IMR-90 (cell line): ENCODE data around the gene DUXB. TPM values are rescaled to one million over a fixed set of nuclear protein-coding genes. Genes with fewer than 3 reads are reported as not detected.

Experiments used
- ATAC-seq: fragments of 200-7000 bp; cut with Tn5 transposase; 2 replicates; pipeline ENCODE4 v1.9.1; 2020; ENCODE audit warnings: low read depth, mild to moderate bottlenecking, moderate library complexity
- BruUV-seq: library from RNA; stranded (reverse); fragments of 400-500 nt; replicated peaks from 2 replicates; lab custom pipeline; 2021; lab: Mats Ljungman, UMichigan
- CTCF ChIA-PET: fragments of 300-600 bp; formaldehyde crosslinking; extraction: SDS; loops from one replicate; lab custom pipeline; 2021; ENCODE audit warnings: antibody characterized with exemption; lab: Yijun Ruan, JAX
- POLR2A ChIA-PET: fragments of 300-600 bp; sonication (Branson Sonifier 250); formaldehyde crosslinking; loops from one replicate; lab custom pipeline; 2022; ENCODE audit warnings: antibody characterized with exemption; ENCODE audit not compliant: unreplicated experiment; lab: Charles Lee
- DNase-seq: peaks from one replicate; pipeline ENCODE4 v3.0.0; 2013
- H2AFZ ChIP-seq: replicated peaks from 2 replicates; pipeline ENCODE3; 2013; ENCODE audit warnings: low read length, mild to moderate bottlenecking; ENCODE audit not compliant: poor library complexity
- H2AK5ac ChIP-seq: 2 replicates; pipeline ENCODE4 v1.6.1; 2013; ENCODE audit warnings: low read depth, low read length, inconsistent platforms
- H2AK9ac ChIP-seq: replicated peaks from 2 replicates; pipeline ENCODE3; 2013; ENCODE audit warnings: mild to moderate bottlenecking, low read depth, low read length, moderate library complexity; ENCODE audit not compliant: poor library complexity
- H2BK120ac ChIP-seq: 2 replicates; pipeline ENCODE4 v1.6.1; 2013; ENCODE audit warnings: low read depth, low read length, inconsistent platforms
- H2BK15ac ChIP-seq: 3 replicates; pipeline ENCODE4 v1.6.1; 2013; ENCODE audit warnings: low read depth, low read length, inconsistent platforms
- H2BK20ac ChIP-seq: 2 replicates; pipeline ENCODE4 v1.6.1; 2013; ENCODE audit warnings: low read depth, mild to moderate bottlenecking, inconsistent platforms, low read length, moderate library complexity
- H2BK5ac ChIP-seq: 2 replicates; pipeline ENCODE4 v1.6.1; 2013; ENCODE audit warnings: mild to moderate bottlenecking, low read depth, low read length, inconsistent platforms; ENCODE audit not compliant: poor library complexity, severe bottlenecking
- H3K14ac ChIP-seq: replicated peaks from 2 replicates; pipeline ENCODE4 v1.6.1; 2013; ENCODE audit warnings: low read depth, low read length, inconsistent platforms
- H3K18ac ChIP-seq: 2 replicates; pipeline ENCODE4 v1.6.1; 2013; ENCODE audit warnings: low read depth, low read length, control low read depth
- H3K23ac ChIP-seq: 2 replicates; pipeline ENCODE4 v1.6.1; 2013; ENCODE audit warnings: low read depth, low read length, inconsistent platforms
- H3K27ac ChIP-seq: 2 replicates; pipeline ENCODE4 v1.5.1; 2013; ENCODE audit warnings: mild to moderate bottlenecking, control low read depth, low read length; ENCODE audit not compliant: insufficient read depth
- H3K27me3 ChIP-seq: 2 replicates; pipeline ENCODE4 v1.6.1; 2013; ENCODE audit warnings: low read length; ENCODE audit not compliant: control insufficient read depth, insufficient read depth
- H3K36me3 ChIP-seq: 2 replicates; pipeline ENCODE4 v1.6.1; 2013; ENCODE audit warnings: low read length, mixed read lengths; ENCODE audit not compliant: control insufficient read depth, insufficient read depth
- H3K4ac ChIP-seq: 2 replicates; pipeline ENCODE4 v1.6.1; 2013; ENCODE audit warnings: low read depth, low read length, inconsistent platforms
- H3K4me1 ChIP-seq: 2 replicates; pipeline ENCODE4 v1.6.1; 2013; ENCODE audit warnings: low read length, mixed read lengths; ENCODE audit not compliant: control insufficient read depth, insufficient read depth
- H3K4me2 ChIP-seq: 2 replicates; pipeline ENCODE4 v1.6.1; 2013; ENCODE audit warnings: low read depth, mild to moderate bottlenecking, control low read depth, low read length, moderate library complexity
- H3K4me3 ChIP-seq: 2 replicates; pipeline ENCODE4 v1.5.1; 2013; ENCODE audit warnings: low read depth, mild to moderate bottlenecking, control low read depth, low read length, moderate library complexity; ENCODE audit not compliant: insufficient read depth
- H3K56ac ChIP-seq: 2 replicates; pipeline ENCODE4 v1.6.1; 2013; ENCODE audit warnings: low read length, inconsistent platforms; ENCODE audit not compliant: insufficient read depth; ENCODE audit errors: extremely low read depth
- H3K79me1 ChIP-seq, 2 experiments: 2 replicates each; pipeline ENCODE4 v1.6.1; 2013; ENCODE audit warnings: low read length in 2 of 2, inconsistent platforms in 1 of 2, low read depth in 1 of 2
- H3K9ac ChIP-seq: 2 replicates; pipeline ENCODE4 v1.6.1; 2013; ENCODE audit warnings: low read depth, low read length, control low read depth
- H3K9me1 ChIP-seq: 2 replicates; pipeline ENCODE4 v1.6.1; 2013; ENCODE audit warnings: low read length, inconsistent platforms; ENCODE audit not compliant: insufficient read depth
- H3K9me3 ChIP-seq: 2 replicates; pipeline ENCODE4 v1.6.1; 2013; ENCODE audit warnings: low read length; ENCODE audit not compliant: control insufficient read depth, insufficient read depth
- H4K20me1 ChIP-seq: 2 replicates; pipeline ENCODE4 v1.6.1; 2013; ENCODE audit warnings: low read length, inconsistent platforms; ENCODE audit not compliant: insufficient read depth
- H4K5ac ChIP-seq: 2 replicates; pipeline ENCODE4 v1.6.1; 2013; ENCODE audit warnings: mild to moderate bottlenecking, low read depth, low read length, control low read depth
- H4K8ac ChIP-seq, 2 experiments: 2 replicates each; pipeline ENCODE4 v1.6.1; 2013; ENCODE audit warnings: low read depth in 2 of 2, low read length in 2 of 2, control low read depth in 1 of 2, inconsistent platforms in 1 of 2
- H4K91ac ChIP-seq: 2 replicates; pipeline ENCODE4 v1.6.1; 2013; ENCODE audit warnings: low read depth, low read length, inconsistent platforms; ENCODE audit not compliant: insufficient read depth
- CEBPB ChIP-seq: IDR thresholded peaks from 2 replicates; pipeline ENCODE4 v1.6.1; 2012; ENCODE audit warnings: low read depth, low read length, improper control_type of control experiment
- CHD1 ChIP-seq: IDR thresholded peaks from 2 replicates; pipeline ENCODE4 v1.6.1; 2012; ENCODE audit warnings: low read depth, low read length, improper control_type of control experiment
- FOS ChIP-seq: fragments of 150-350 bp; IDR thresholded peaks from 2 replicates; pipeline ENCODE4 v1.6.1; 2016; ENCODE audit warnings: low read depth, low read length
- MAFK ChIP-seq: IDR thresholded peaks from 2 replicates; pipeline ENCODE4 v1.6.1; 2012; ENCODE audit warnings: low read depth, low read length, improper control_type of control experiment
- POLR2A ChIP-seq: IDR thresholded peaks from 2 replicates; pipeline ENCODE4 v1.6.1; 2012; ENCODE audit warnings: mild to moderate bottlenecking, low read depth, low read length
- RAD21 ChIP-seq: IDR thresholded peaks from 2 replicates; pipeline ENCODE4 v1.6.1; 2012; ENCODE audit warnings: low read length, improper control_type of control experiment
- RCOR1 ChIP-seq: IDR thresholded peaks from 2 replicates; pipeline ENCODE4 v1.6.1; 2012; ENCODE audit warnings: mild to moderate bottlenecking, low read length, improper control_type of control experiment; ENCODE audit not compliant: insufficient replicate concordance
- SMC3 ChIP-seq: fragments of 150-350 bp; IDR thresholded peaks from 2 replicates; pipeline ENCODE4 v1.6.1; 2016; ENCODE audit warnings: low read depth, mild to moderate bottlenecking, antibody characterized with exemption, low read length, moderate library complexity
- WGBS, 2 experiments: methylation state at CpG; one replicate each; pipeline versions ENCODE4 v1.1.5 to v1.1.7; 2013; ENCODE audit warnings: missing lambda C conversion rate in 2 of 2; ENCODE audit not compliant: insufficient read length in 1 of 2; ENCODE audit errors: extremely low coverage in 2 of 2; 5-methylcytosine and 5-hydroxymethylcytosine counted together
- dilution Hi-C: fragments of 300-500 bp; cut with HindIII; formaldehyde crosslinking; loops from one replicate; pipeline ENCODE4 v1.14.3; 2018; ENCODE audit warnings: low sequenced_read_pairs; ENCODE audit not compliant: unreplicated experiment
- in situ Hi-C: fragments of 300-500 bp; cut with MboI; formaldehyde crosslinking; loops from 3 replicates; pipeline ENCODE4 v1.14.3; 2019; ENCODE audit warnings: low sequenced_read_pairs, inconsistent platforms, mixed read lengths
- intact Hi-C: fragments of 100-400 bp; cut with micrococcal nuclease; formaldehyde crosslinking; loops from 2 replicates; pipeline ENCODE4 v1.10.0; 2022
- polyA plus RNA-seq, 3 experiments: library from polyadenylated mRNA; depleted of rRNA; stranded (reverse); fragments of >200 nt; gene quantifications; 2 replicates each; pipeline ENCODE4 v1.2.3, GENCODE V29; 2012; ENCODE audit warnings: low replicate concordance in 1 of 3
- total RNA-seq: library from RNA; depleted of rRNA; stranded (reverse); fragments of >200 nt; gene quantifications from 2 replicates; pipeline ENCODE4 v1.2.3, GENCODE V29; 2012
- TF ChIP-seq, protein P1 (sequence below): fragments of 150-350 bp; IDR thresholded peaks from 2 replicates; pipeline ENCODE4 v1.6.1; 2016; ENCODE audit warnings: low read depth, mild to moderate bottlenecking, low read length, moderate library complexity, borderline replicate concordance
- TF ChIP-seq, protein P2 (sequence below): conservative IDR thresholded peaks from 2 replicates; pipeline ENCODE4 v1.5.1; 2012; ENCODE audit warnings: mild to moderate bottlenecking, low read depth, low read length, improper control_type of control experiment

Gene DUXB
- total and polyA plus RNA-seq, 2 of the 4 experiments (the other 2 are of a cell fraction), result not detected

DNA sequence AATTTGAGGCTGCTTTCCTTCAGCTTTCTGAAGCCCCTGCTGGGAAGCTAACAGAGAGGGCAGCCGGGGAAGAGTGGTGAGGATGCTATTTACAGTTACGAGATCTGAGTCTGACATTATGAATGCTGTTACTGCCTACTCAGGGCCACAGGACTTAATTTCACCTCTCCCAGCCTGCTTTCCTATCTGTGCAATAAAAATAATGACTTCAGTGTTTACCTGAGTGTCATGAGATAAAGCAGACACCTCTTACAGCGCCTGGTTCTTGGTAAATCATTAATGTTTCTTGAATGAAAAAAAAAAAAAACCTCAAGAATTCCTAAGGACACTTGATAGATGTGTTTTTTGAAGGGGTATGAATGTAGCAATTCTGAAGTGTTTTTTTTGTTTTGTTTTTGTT, 49.3 kb upstream of the DUXB start:
- H3K9me3 ChIP-seq, result peaks cover 2% of the 10 kb centered on the region; the same call in 1 of the 2 replicates
- H3K56ac ChIP-seq, result no peak overlapping the region
- H3K36me3 ChIP-seq, result no peaks in the 10 kb centered on the region
- peaks cover 4% of the 10 kb centered on the region; the same call in 1 of the 2 replicates for H3K4me1 ChIP-seq
- no peak overlapping the region for H2BK120ac ChIP-seq
- no peaks in the 10 kb centered on the region for H3K79me1 ChIP-seq
- no peak overlapping the region for H2BK20ac ChIP-seq
- no peaks in the 10 kb centered on the region for H4K20me1 ChIP-seq
- H3K4me3 ChIP-seq, result no peak overlapping the region
- H3K4ac ChIP-seq, result no peak overlapping the region
- H2AFZ ChIP-seq, result no peak overlapping the region
- no peak overlapping the region for H4K5ac ChIP-seq
- no peak overlapping the region for H2BK5ac ChIP-seq
- intact Hi-C loops, result no loop called here
- 0 out of 2 replicates have a peak, but pooled peaks cover 6% of the 10 kb centered on the region for H3K9me1 ChIP-seq
- peaks cover 2% of the 10 kb centered on the region for H3K27me3 ChIP-seq
- H4K8ac ChIP-seq, result no peak overlapping the region
- H4K91ac ChIP-seq, result no peak overlapping the region
- no peak overlapping the region for H3K18ac ChIP-seq
- H2BK15ac ChIP-seq, result no peak overlapping the region
- ChIA-PET CTCF (interaction anchor here (0.6 kb wide), 1 partner anchor 109 kb away, joined by 3 read pairs; no protein-coding TSS in a partner anchor), POLR2A (interaction anchor here (1.1 kb wide), 1 partner anchor 17 kb away, joined by 7 read pairs; no protein-coding TSS in a partner anchor)
- no peak overlapping the region for H3K27ac ChIP-seq
- no peak overlapping the region for H3K23ac ChIP-seq
- in situ Hi-C loops, result loop anchor here (25.0 kb wide), 1 partner anchor 538 kb away; the partner anchor contains the start of genes CTRB1 and CTRB2
- DNase-seq, result no peak
- H3K9ac ChIP-seq, result no peak overlapping the region
- no peak for TF ChIP-seq RCOR1
- no peak for TF ChIP-seq POLR2A
- no peak for TF ChIP-seq RAD21
- TF ChIP-seq CHD1, result no peak
- no peak for TF ChIP-seq CEBPB
- TF ChIP-seq SMC3, result no peak
- TF ChIP-seq, protein P1, sequence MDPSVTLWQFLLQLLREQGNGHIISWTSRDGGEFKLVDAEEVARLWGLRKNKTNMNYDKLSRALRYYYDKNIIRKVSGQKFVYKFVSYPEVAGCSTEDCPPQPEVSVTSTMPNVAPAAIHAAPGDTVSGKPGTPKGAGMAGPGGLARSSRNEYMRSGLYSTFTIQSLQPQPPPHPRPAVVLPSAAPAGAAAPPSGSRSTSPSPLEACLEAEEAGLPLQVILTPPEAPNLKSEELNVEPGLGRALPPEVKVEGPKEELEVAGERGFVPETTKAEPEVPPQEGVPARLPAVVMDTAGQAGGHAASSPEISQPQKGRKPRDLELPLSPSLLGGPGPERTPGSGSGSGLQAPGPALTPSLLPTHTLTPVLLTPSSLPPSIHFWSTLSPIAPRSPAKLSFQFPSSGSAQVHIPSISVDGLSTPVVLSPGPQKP, result no peak
- no peak for TF ChIP-seq FOS
- TF ChIP-seq MAFK, result no peak
- TF ChIP-seq, protein P2, sequence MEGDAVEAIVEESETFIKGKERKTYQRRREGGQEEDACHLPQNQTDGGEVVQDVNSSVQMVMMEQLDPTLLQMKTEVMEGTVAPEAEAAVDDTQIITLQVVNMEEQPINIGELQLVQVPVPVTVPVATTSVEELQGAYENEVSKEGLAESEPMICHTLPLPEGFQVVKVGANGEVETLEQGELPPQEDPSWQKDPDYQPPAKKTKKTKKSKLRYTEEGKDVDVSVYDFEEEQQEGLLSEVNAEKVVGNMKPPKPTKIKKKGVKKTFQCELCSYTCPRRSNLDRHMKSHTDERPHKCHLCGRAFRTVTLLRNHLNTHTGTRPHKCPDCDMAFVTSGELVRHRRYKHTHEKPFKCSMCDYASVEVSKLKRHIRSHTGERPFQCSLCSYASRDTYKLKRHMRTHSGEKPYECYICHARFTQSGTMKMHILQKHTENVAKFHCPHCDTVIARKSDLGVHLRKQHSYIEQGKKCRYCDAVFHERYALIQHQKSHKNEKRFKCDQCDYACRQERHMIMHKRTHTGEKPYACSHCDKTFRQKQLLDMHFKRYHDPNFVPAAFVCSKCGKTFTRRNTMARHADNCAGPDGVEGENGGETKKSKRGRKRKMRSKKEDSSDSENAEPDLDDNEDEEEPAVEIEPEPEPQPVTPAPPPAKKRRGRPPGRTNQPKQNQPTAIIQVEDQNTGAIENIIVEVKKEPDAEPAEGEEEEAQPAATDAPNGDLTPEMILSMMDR, result no peak
- dilution Hi-C loops, result no loop called here
- no CpG with 5 or more reads among the region's 3 CpGs for WGBS, 2 experiments
- no TSS peak for BruUV-seq
- H2AK9ac ChIP-seq, result no peak overlapping the region
- H3K14ac ChIP-seq, result no peak overlapping the region
- ATAC-seq, result no peak
- H2AK5ac ChIP-seq, result no peak overlapping the region
- H3K4me2 ChIP-seq, result no peak overlapping the region
